Erythroblast (primary cell): Measurements from ENCODE around the gene TMEM130.

ENCODE experiments used
- DNase-seq, 2 experiments: peaks; one replicate each; lab custom pipeline; 2025; lab: John Stamatoyannopoulos, UW
- GATA1 ChIP-seq: IDR thresholded peaks from 2 replicates; pipeline ENCODE4 v1.6.1; 2011; ENCODE audit warnings: low read depth, mild to moderate bottlenecking, control low read depth, low read length, moderate library complexity
- POLR2A ChIP-seq: IDR thresholded peaks from 2 replicates; pipeline ENCODE4 v1.6.1; 2011; ENCODE audit warnings: mild to moderate bottlenecking, low read length

The TMEM130 gene

GRCh38 chr7:98821348-98821747 is 48.5 kb downstream of the TMEM130 start:
- no peak for DNase-seq
- TF ChIP-seq POLR2A = no peak
- no peak for TF ChIP-seq GATA1

- no peak for TF ChIP-seq GATA1
- no peak for TF ChIP-seq POLR2A
- no peak for DNase-seq
Measured at GRCh38 chr7:98816967-98817710, 52.7 kb downstream of the TMEM130 start.

GRCh38 chr7:98816241-98816640 is 53.6 kb downstream of the TMEM130 start:
- TF ChIP-seq POLR2A = no peak
- no peak for TF ChIP-seq GATA1
- no peak for DNase-seq

- DNase-seq = no peak
- no peak for TF ChIP-seq GATA1
- TF ChIP-seq POLR2A = no peak
Measured at GRCh38 chr7:98815313-98815712, 54.5 kb downstream of the TMEM130 start.

- DNase-seq = peak in 1 of 2 experiments; percentile 6
- TF ChIP-seq GATA1 = no peak
- no peak for TF ChIP-seq POLR2A
Measured at GRCh38 chr7:98811299-98811698, 58.5 kb downstream of the TMEM130 start.

- no peak for DNase-seq
- TF ChIP-seq POLR2A = no peak
- TF ChIP-seq GATA1 = no peak
Measured at GRCh38 chr7:98810153-98810802, 59.5 kb downstream of the TMEM130 start.

- TF ChIP-seq POLR2A = no peak
- TF ChIP-seq GATA1 = no peak
- DNase-seq = no peak
Measured at GRCh38 chr7:98808751-98809460, 60.9 kb downstream of the TMEM130 start.

GRCh38 chr7:98807068-98808048 is 62.5 kb downstream of the TMEM130 start:
- TF ChIP-seq POLR2A = no peak
- no peak for TF ChIP-seq GATA1
- DNase-seq = no peak

GRCh38 chr7:98805956-98806838 is 63.6 kb downstream of the TMEM130 start:
- no peak for DNase-seq
- TF ChIP-seq GATA1 = no peak
- TF ChIP-seq POLR2A = no peak

GRCh38 chr7:98802781-98803110 is 67.1 kb downstream of the TMEM130 start:
- no peak for DNase-seq
- TF ChIP-seq POLR2A (no peak), GATA1 (no peak)

GRCh38 chr7:98802088-98802780 is 67.6 kb downstream of the TMEM130 start:
- peak; percentile 35 to 59 for DNase-seq
- TF ChIP-seq POLR2A (no peak), GATA1 (no peak)

- no peak for DNase-seq
- TF ChIP-seq POLR2A (no peak), GATA1 (no peak)
Measured at GRCh38 chr7:98800996-98801395, 68.8 kb downstream of the TMEM130 start.
